GM18519 (cell line): Measurements from ENCODE around the gene RBFOX2.

Source experiments
- ATAC-seq: cut with Tn5 transposase; IDR thresholded peaks from one replicate; pipeline ENCODE4 v1.9.1; 2021; ENCODE audit warnings: mild to moderate bottlenecking, moderate library complexity; ENCODE audit not compliant: unreplicated experiment, low FRiP score

Gene RBFOX2

DNA sequence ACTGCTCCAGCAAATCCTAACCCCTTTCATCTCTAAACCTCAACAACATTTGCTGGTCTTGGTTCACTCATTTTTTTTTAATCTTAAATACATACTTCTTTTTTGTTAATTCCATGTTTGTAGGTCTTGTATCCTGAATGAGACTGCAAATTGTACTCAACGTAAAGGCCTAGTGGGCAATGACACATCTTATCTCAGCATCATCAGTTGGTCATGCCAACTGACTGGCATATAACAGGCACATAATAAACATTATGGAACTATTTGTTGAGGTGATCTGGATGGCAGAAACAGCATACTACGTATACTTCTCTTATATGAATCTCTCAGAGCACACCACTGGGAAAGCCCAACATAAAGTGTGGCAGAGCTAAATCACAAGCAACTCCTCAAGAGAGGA lies 116.7 kb downstream of the RBFOX2 start:
- ATAC-seq, result no peak

DNA sequence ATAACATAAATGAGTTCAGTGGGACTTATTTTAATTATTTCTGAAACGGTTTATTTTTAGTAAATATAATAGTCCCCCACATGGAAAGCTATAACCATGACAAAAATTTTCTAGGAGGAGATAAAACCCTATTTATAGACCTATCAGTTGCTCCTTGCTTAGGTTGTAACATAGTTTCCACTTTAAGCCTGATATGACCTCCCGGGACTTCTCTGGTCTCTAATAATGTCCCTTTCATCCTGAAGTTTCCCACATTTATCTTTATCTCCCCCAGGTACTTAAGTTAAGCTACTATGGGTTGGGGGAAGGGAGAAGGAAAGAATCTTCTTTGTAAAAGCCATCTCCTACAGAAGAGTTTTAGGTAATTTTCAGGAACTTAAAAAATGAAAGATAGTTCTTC lies 117.7 kb downstream of the RBFOX2 start:
- no peak for ATAC-seq

DNA sequence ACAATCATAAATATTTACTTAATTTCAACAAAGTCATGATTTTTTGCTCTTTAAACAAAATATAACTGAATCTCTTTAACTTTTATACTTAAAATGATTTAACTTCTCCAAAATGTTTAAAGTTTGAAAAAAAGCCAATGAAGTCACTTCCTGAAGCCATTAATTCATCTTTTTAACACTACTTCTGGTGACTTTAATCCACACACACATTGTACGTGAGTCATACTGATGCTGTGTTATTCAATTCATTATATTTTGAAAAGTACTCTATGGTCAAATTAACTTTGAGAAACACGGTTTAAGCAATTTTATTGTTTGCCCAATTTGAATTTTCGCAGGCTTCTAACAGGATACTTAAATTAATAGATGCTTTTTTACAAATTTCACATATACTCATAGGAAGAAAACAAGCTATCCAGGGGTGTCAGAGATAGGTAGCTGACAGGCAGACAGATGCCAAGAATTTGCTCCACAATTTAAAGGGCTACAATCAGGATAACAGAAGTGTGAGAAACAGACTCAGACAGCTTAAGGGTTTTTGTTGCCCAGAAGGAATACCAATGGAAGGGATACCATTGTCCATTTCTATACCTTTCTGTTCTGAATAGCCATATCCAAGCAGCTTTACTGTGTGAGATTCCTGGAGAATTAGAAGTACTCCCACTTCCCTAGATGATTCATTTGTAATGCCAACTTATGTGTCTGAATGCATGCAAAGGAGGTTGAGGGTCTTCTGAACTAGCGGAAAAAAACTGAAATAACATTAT lies 118.4 kb downstream of the RBFOX2 start:
- ATAC-seq, result no peak

DNA sequence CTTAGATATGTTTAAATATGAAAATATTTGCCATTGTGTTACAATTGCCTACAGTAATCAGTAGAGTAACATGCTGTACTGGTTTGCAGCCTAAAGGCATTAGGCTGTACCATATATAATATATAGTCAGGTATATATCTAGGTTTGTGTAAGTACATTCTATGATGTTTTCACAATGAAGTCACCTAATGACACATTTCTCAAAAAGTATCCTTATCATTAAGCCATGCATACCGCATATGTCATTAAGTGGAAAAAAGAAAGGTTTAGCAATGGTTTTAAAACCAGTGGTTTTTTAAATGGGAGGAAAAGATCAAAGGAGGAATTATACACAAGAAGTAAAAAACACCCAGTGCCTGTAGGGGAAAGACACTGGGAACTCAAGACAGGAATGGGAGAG lies 122.7 kb downstream of the RBFOX2 start:
- ATAC-seq, result no peak

DNA sequence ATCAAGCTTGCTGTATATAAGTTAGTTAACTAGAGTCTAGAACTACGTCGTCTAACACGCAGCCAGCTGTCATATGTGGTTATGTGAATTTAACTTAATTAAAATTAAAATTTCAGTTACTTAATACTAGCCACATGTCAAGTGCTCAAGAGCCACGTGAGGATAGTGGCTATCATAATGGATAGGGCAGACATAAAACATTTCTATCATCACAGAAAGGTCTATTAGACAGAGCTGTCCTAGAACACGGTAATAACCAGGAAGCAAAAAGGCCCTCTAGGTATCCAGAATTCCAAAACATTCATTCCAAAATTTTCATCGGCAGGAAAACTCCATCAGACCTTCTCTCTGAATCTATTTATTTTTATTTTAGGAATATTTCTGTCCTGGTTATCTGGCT lies 123.9 kb downstream of the RBFOX2 start:
- no peak for ATAC-seq

DNA sequence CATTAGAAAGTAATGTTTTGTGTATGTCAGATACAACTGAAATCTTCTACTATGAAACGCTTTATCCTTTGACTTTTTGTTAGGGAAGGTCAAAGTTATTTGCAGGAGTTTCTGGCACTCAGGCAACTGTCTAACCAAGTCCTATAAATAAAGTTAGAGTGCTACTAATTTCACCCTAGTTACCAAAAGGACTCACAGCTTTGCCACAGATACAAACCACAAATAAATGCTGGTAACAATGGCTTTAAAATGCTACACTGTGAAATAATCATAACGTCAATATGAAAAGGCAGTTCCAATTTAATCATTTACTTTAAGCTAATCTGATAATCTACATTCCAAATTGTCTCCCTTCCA lies 124.3 kb downstream of the RBFOX2 start:
- no peak for ATAC-seq

DNA sequence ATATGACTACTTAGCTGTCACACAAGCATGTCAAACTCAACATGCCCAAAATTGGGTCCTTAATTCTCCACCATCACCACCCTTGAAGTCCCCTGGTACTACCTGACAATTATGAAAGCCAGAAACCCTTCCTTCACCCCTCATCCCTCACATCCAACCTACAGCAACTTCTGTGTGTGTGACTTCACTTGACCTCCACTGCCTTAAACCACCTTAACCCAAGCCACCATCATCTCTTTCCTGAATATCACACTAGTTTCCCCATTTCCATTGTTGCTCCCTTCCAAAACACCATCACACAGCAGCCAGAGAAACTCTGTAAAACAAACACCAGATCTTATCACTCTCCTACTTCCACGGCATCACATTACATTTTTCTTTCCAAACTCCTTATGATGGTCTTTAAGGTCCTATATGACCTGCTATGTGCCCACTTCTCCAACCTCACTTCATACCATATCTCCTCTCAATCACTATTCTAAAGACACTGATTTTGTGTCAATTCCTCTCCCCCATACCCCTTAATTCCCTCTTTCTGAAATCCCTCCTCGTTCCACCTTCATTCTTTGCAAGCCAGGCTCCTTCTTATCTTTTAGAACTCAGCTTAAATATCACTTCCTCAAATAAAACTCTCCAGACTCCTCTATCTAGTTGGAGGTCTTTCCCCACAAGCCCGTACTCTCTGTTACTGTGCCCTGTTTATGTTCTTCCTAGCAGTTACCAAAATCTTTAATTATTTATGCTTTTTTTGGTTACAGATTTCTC lies 124.9 kb downstream of the RBFOX2 start:
- no peak for ATAC-seq

DNA sequence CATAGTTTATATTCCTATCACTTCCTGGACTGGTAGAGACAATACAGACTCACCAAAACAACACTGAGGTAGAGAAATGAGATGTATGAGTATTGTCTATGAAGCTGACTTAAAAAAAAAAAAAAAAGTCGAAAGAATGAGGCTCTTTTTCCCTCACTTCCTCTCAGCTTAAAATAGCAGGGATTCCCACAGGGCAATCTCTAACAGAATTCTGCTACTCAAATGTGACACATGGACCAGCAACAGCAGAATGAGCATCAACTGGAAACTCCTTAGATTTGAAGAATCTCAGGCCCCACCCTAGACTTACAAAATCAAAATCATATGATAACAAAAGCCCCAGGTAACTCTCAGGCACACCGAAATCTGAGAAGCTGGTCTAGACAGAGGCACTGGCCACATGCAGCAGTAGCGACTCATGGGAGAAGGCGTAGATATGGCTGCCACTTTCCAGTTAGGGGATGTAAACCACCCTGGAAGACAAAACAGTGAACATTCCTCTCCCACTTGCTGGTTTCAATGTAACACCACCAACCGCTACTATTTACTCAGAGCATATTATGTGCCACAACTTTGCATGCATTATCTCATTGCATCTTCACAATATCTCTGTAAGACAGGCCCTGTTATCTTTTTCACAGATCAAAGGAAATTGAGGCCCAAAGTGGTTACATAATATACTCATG lies 128.0 kb downstream of the RBFOX2 start:
- no peak for ATAC-seq

DNA sequence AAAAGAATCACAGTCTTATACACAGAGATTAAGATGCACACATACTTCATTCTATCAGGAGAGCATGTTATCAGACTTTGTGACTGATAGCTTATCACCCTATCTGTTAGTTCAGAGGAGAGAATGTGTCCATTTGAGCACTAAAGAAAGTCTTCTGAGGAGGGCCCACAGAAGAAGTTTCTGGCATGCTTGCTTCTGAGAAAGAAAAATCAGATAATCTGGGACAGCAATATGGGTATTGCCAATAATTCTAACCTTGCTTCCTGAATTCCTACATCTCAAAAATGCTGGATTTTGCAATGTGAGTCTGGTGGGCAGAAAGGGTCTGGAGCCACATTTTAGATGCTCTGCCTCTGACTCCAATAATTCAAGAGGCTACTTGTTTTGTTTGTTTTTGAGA lies 128.9 kb downstream of the RBFOX2 start:
- no peak for ATAC-seq

DNA sequence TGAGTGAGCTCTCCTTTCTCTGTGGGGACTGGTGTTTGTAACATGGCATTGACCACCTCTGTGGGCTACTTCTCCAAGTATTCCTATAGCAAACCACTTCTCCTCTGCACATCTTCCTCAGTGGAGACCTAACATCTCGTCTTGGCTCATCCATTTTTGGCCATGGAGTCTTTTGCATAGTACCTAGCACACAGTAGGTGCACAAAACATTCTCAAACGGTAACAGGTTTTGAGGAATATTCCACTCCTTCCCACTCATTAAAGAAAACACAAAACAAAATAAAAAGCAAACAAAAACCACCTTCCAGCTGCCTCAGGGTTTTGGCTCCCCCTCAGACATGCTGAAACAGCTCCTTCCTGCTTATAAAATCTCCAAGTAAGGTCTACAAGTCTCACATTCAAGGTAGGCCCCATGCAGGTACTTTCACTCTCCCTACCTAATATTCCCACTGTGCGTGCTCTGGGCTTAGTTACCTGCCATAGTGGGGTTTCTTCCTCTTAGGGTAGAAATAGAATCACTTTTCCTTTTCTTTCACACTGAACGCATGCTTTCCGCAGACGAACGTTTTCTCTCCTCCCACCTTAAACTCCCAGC lies 132.4 kb downstream of the RBFOX2 start:
- ATAC-seq, result no peak

DNA sequence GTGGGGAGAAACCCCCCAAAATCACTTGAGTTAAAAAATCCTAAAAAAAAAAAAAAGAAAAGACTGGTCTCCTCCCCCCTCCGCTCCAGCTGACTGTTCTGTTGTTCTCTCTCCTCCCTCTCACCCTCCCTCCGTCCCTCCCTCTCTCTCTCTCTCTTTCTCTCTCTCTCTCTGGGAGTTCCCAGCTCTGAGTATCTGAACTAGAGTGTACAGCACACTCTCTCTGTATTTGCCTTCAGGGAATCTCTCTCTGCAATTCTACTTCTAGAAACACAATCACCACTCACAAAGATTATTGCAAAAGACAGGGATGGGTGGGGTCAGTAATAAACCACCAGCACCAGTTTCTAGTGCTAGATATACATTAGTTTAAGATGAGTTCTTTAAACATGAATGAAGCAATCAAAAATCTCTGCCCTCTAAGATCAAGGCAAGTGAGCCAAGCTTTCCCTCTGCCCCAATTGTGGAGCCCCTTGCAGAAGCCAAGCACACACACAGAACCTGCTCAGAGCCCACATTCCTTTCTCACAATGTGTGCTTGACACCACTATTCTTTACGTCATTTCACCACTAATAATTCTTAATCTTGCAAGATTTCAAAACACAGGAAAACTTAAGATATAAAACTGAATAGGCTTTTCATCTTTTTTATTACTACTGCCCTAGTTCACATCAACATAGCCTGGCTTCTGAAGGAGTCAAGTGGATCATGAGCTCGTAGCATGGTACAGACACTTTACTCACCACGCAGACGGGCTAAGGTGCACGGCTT lies 133.5 kb downstream of the RBFOX2 start:
- ATAC-seq, result no peak

DNA sequence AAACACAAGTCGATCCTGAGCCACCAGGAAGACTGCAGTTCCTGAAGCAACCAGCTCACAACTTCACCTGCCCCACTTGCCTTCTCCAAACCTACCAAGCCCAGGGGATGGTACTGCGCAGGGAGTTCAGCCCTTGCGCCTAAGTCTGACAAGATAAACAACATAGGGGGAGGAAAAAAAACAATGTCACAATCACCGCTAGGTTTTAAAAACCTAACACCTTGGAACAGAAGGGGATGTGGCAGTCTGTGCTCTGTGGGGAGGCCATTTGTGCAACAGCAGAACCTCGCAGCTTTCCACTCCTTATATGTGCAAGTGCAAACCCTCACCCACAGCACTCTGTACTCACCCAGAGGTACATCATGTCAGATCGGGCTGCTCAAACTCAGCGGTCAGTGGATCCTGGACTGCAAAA lies 134.2 kb downstream of the RBFOX2 start:
- ATAC-seq, result no peak

DNA sequence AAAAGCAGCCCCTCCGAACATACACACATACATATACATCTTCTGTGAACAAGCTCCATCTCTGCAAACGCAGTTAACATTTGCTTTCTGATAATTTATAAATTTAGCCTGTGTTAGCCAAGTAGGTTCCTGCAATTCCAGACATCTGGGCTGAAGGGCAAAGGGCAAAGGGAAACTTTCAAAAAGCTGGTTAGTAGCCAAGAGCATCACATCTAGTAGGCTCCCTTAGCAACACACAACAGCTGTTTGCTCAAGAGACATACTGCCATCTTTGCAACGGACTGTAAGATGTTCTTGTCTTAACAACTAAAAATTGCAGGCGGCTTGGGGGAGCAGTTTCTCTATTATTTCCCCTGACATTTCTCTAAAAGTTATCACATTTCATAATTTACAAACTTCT lies 134.9 kb downstream of the RBFOX2 start:
- ATAC-seq, result no peak

DNA sequence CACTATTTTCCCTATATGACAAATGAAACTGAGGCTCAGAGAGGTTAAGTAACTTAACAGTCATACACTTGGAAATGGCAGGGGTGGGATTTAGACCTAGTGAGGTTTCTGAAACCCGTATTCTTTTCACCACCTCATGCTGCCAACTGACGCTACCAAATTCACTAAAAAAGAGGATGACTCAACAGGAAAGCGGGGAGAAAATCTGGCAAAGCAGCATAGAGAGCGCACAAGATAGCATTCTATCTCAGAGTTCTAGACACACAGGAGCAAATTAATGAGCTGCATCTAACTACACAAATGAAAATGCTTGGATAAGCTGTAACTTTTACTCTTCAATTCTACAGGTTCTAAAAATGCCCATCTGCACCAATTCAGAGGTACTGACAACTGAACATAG lies 136.4 kb downstream of the RBFOX2 start:
- ATAC-seq, result no peak

DNA sequence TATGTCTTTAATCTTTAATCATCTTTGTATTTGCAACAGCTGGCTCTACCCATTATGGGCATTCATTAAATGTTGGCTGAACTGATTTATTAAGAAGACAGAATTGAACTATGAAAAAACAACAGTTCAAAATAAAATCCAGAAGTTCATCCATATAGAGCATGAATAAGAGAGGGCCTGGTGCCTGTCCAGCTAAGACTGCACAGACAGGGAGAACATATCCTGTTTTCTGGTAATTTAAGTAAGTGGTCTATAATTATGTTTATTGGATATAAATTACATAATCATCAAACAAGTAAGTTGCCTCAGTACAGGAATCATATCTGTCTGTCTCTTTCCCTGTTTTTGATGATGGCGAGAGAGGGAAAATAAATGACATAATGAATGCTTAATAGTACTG lies 137.2 kb downstream of the RBFOX2 start:
- no peak for ATAC-seq

DNA sequence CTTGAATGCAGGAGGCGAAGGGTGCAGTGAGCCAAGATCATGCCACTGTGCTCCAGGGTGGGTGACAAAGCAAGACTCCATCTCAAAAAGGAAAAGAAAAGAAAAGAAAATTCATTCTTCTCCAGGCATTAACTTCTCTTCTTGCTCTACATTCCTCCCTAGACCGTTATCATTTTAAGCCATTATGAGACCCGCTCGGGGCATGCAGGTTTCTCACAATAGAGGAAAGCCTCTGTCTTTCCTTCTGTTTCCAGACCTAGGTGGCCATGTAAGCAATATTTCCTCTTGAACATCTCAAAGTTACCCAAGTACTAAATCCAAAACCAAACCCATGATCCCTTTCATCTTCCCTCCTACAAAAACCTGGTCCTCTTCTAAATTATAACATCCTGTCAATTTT lies 139.6 kb downstream of the RBFOX2 start:
- ATAC-seq, result no peak

DNA sequence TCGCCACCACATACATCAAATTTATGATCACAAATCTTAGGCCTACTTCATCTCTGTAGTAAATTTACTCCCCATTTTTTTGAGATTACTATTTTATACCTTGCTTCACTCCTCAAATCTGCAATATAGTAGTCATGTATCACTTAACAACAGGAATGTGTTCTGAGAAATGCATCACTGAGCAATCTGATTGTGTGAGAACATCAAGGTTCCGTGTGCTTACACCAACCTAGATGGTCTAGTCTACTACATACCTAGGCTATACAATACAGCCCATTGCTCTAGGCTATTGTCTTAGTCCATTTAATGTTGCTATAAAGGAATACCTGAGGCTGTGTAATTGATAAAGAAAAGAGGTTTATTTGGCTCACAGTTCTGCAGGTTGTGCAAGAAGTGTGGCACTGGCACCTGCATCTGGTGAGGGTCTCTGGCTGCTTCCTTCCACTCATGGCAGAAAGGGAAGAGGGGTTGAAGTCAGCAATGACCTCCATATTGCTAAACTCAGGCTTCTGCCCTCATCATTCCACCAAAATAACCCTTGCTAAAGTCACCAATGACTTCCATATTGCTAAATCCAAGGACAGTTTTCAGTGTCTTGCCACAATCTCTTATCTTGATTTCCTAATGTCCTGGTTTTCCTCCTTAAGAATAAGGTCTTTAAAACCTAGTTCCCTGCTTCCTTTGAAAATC lies 140.3 kb downstream of the RBFOX2 start:
- no peak for ATAC-seq

DNA sequence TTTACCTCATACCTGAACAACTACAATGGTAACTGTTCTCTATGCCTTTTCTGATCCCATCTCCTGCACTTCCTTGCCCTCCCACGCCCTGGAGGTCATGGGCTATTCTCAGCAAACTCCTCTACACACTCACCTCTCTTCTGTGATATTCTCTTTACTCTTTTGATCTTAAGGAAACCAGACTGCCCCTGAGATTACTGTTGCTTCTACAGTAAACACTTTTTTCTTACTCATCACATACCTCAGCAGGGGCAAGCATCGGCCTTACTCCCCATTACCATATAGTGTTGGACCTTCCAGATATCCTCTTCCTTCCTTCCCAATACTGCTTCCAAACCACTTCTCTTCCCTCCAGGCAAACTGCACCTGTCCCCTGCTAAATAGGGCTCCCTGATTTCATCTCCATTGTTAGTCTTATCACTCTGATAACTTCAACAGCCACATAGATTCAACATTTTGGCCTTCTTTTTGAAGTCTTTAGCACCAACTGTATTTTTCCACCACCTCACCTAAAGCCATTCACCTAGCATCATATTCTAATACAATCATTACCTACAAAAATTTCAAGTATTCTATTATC lies 141.2 kb downstream of the RBFOX2 start:
- ATAC-seq, result no peak

DNA sequence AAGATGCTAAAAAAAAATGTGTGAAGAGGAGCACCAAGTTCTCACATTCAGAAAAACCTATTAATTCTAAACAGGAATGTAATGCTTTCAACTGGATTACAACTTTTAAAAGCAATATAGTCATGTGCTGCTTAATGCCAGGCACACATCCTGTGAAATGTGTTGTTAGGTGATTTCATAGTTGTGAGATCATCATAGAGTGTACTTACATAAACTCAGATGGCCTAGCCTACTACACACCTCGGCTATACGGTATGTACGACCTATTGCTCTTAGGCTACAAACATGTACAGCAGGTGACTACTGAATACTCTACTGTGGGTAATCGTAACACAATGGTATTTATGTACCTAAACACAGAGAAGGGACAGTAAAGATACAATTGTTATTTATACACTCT lies 142.3 kb downstream of the RBFOX2 start:
- ATAC-seq, result no peak

DNA sequence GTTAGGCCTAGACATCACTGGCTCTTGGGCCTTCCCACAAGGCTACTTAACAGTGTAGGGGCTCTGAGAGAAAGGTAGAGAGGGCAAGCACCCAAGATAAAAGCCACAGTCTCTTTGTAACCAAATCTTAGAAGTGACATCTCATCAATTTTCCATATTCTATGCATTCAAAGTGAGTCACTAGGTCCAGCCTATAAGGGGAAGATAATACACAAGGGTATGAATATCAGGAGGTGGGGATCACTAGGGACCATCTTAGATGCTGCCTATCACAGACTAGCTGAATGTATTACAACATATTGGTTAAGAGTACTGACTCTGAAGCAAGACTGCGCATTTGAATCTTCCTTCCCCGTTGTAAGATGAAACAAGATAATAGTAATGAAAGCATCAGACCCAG lies 144.1 kb downstream of the RBFOX2 start:
- no peak for ATAC-seq
